Type B pancreatic cell (in vitro differentiated cells): ENCODE data around the gene FBXO30. TPM values are rescaled to one million over a fixed set of nuclear protein-coding genes. Genes with fewer than 3 reads are reported as not detected.

Experiments used
- DNase-seq: peaks from one replicate; pipeline ENCODE4 v3.0.0; 2021; ENCODE audit warnings: mixed read lengths; ENCODE audit not compliant: unreplicated experiment; ENCODE audit errors: extremely low spot score
- H3K27ac Mint-ChIP-seq: 2 replicates; pipeline ENCODE4 v1.8.0; 2021; ENCODE audit warnings: mild to moderate bottlenecking, mixed read lengths
- H3K27me3 Mint-ChIP-seq: 2 replicates; pipeline ENCODE4 v1.8.0; 2021; ENCODE audit warnings: mixed read lengths
- H3K36me3 Mint-ChIP-seq: 2 replicates; pipeline ENCODE4 v1.8.0; 2021; ENCODE audit warnings: mixed read lengths
- H3K4me1 Mint-ChIP-seq: one replicate; pipeline ENCODE4 v1.8.0; 2021; ENCODE audit warnings: mixed read lengths; ENCODE audit not compliant: unreplicated experiment
- H3K4me3 Mint-ChIP-seq: 2 replicates; pipeline ENCODE4 v1.8.0; 2021; ENCODE audit warnings: mild to moderate bottlenecking, mixed read lengths
- H3K9me3 Mint-ChIP-seq: 2 replicates; pipeline ENCODE4 v1.8.0; 2021; ENCODE audit warnings: mixed read lengths
- CTCF ChIP-seq: fragments of 200-600 bp; sonication (generic); conservative IDR thresholded peaks from 2 replicates; pipeline ENCODE4 v1.5.0; 2021; ENCODE audit warnings: antibody characterized with exemption, mild to moderate bottlenecking
- total RNA-seq: library from RNA; stranded (reverse); gene quantifications from 2 replicates; pipeline ENCODE4 v1.2.1, GENCODE V29; 2021; ENCODE audit warnings: low replicate concordance

FBXO30 gene
- total RNA-seq, 1 donor from 2014 or later = 11.6 TPM

GRCh38 chr6:145752638-145753037, 62.0 kb downstream of the FBXO30 start:
- Mint-ChIP-seq H3K27ac (no peak overlapping the region), H3K36me3 (peaks cover 5% of the 10 kb centered on the region), H3K27me3 (no peaks in the 10 kb centered on the region), H3K9me3 (peaks cover 16% of the 10 kb centered on the region), H3K4me1 (peaks cover 6% of the 10 kb centered on the region), H3K4me3 (no peak overlapping the region)
- DNase-seq = no peak
- no peak for TF ChIP-seq CTCF

- Mint-ChIP-seq H3K9me3 (peaks cover 12% of the 10 kb centered on the region), H3K27me3 (no peaks in the 10 kb centered on the region), H3K4me3 (no peak overlapping the region), H3K27ac (peak overlapping the region; percentile 13), H3K36me3 (peaks cover 3% of the 10 kb centered on the region), H3K4me1 (no peaks in the 10 kb centered on the region)
- no peak for DNase-seq
- TF ChIP-seq CTCF = no peak
Observed at GRCh38 chr6:145749632-145750031, 65.0 kb downstream of the FBXO30 start.

- H3K9me3 Mint-ChIP-seq = peaks cover 12% of the 10 kb centered on the region
- no peak overlapping the region for H3K4me3 Mint-ChIP-seq
- H3K27ac Mint-ChIP-seq = no peak overlapping the region
- H3K27me3 Mint-ChIP-seq = no peaks in the 10 kb centered on the region
- no peaks in the 10 kb centered on the region for H3K4me1 Mint-ChIP-seq
- H3K36me3 Mint-ChIP-seq = peaks cover 3% of the 10 kb centered on the region
- DNase-seq = no peak
- no peak for TF ChIP-seq CTCF
Observed at GRCh38 chr6:145745861-145746260, 68.7 kb downstream of the FBXO30 start.

GRCh38 chr6:145744619-145745018, 70.0 kb downstream of the FBXO30 start:
- peaks cover 9% of the 10 kb centered on the region for H3K9me3 Mint-ChIP-seq
- H3K4me1 Mint-ChIP-seq = no peaks in the 10 kb centered on the region
- no peak overlapping the region for H3K27ac Mint-ChIP-seq
- no peak for DNase-seq
- TF ChIP-seq CTCF = no peak
- H3K27me3 Mint-ChIP-seq = no peaks in the 10 kb centered on the region
- peaks cover 3% of the 10 kb centered on the region for H3K36me3 Mint-ChIP-seq
- no peak overlapping the region for H3K4me3 Mint-ChIP-seq

Other genes with a start within 250 kb of the FBXO30 start
- gene EPM2A, start 79.3 kb downstream of the FBXO30 start, total RNA-seq = 6.0 and 7.5 TPM in 2 replicates
- 15.1 and 24.9 TPM in 2 replicates for gene SHPRH, start 149.6 kb upstream of the FBXO30 start, total RNA-seq
- gene GRM1, start 214.3 kb upstream of the FBXO30 start, total RNA-seq = 0.39 and 0.43 TPM in 2 replicates